Endodermal cell (in vitro differentiated cells): ENCODE measurements around the gene CLEC3B. TPM values are rescaled to one million over a fixed set of nuclear protein-coding genes. Genes with fewer than 3 reads are reported as not detected.

Source experiments
- DNase-seq: peaks from one replicate; pipeline ENCODE4 v3.0.0-alpha.2; 2017
- H3K27ac ChIP-seq: 2 replicates; pipeline ENCODE4 v1.5.1; 2013; ENCODE audit warnings: mild to moderate bottlenecking, low read depth, low read length, moderate library complexity
- H3K27me3 ChIP-seq: 2 replicates; pipeline ENCODE4 v1.6.1; 2013; ENCODE audit warnings: mild to moderate bottlenecking, low read length, moderate library complexity; ENCODE audit not compliant: insufficient read depth, control insufficient read depth, poor library complexity, severe bottlenecking
- H3K36me3 ChIP-seq: 2 replicates; pipeline ENCODE4 v1.7.0; 2013; ENCODE audit warnings: mild to moderate bottlenecking, low read length, moderate library complexity; ENCODE audit not compliant: control insufficient read depth, insufficient read depth
- H3K4me1 ChIP-seq: one replicate; pipeline ENCODE4 v1.7.0; 2013; ENCODE audit warnings: low read length; ENCODE audit not compliant: control insufficient read depth, insufficient read depth
- H3K4me3 ChIP-seq: 2 replicates; pipeline ENCODE4 v1.5.1; 2013; ENCODE audit warnings: mild to moderate bottlenecking, low read length, moderate library complexity
- H3K9ac ChIP-seq: 2 replicates; pipeline ENCODE4 v1.6.1; 2013; ENCODE audit warnings: mild to moderate bottlenecking, low read length, moderate library complexity; ENCODE audit not compliant: poor library complexity, severe bottlenecking; ENCODE audit errors: extremely low read depth
- H3K9me3 ChIP-seq: 2 replicates; pipeline ENCODE4 v1.6.1; 2013; ENCODE audit warnings: mild to moderate bottlenecking, low read length, moderate library complexity; ENCODE audit not compliant: control insufficient read depth
- H3K27ac Mint-ChIP-seq: 2 replicates; pipeline ENCODE4 v1.8.0; 2020; ENCODE audit warnings: mixed read lengths
- H3K27me3 Mint-ChIP-seq: 2 replicates; pipeline ENCODE4 v1.8.0; 2021; ENCODE audit warnings: mild to moderate bottlenecking, mixed read lengths; ENCODE audit not compliant: insufficient read depth
- H3K36me3 Mint-ChIP-seq: 2 replicates; pipeline ENCODE4 v1.8.0; 2020; ENCODE audit warnings: low read depth, mixed read lengths
- H3K4me1 Mint-ChIP-seq: 2 replicates; pipeline ENCODE4 v1.8.0; 2020; ENCODE audit warnings: mixed read lengths
- H3K4me3 Mint-ChIP-seq: 2 replicates; pipeline ENCODE4 v1.8.0; 2020; ENCODE audit warnings: mild to moderate bottlenecking, moderate library complexity, mixed read lengths
- H3K9me3 Mint-ChIP-seq: 2 replicates; pipeline ENCODE4 v1.8.0; 2020; ENCODE audit warnings: mild to moderate bottlenecking, mixed read lengths
- CTCF ChIP-seq: fragments of 200-600 bp; sonication (generic); conservative IDR thresholded peaks from 2 replicates; pipeline ENCODE4 v1.5.0; 2021; ENCODE audit warnings: antibody characterized with exemption, mild to moderate bottlenecking
- WGBS, 2 experiments: methylation state at CpG; one replicate each; pipeline versions ENCODE4 v1.1.5 to v1.1.7; 2013; ENCODE audit warnings: missing lambda C conversion rate in 2 of 2, mixed read lengths in 1 of 2; ENCODE audit not compliant: insufficient coverage in 1 of 2, insufficient read length in 1 of 2; 5-methylcytosine and 5-hydroxymethylcytosine counted together
- total RNA-seq, 2 donors: library from RNA; stranded (reverse); fragmentation: NEBNext Ultra II Directional in 1 of 2; extraction: Animal tissue kit (Norgen Biotek cat#: 25700) in 1 of 2; gene quantifications; 2 replicates in 1 of 2; 3 replicates in 1 of 2; pipeline ENCODE4 v1.2.1, GENCODE V29; 2021

The CLEC3B gene
- total RNA-seq, 2 donors from 2014 or later, result not detected

GRCh38 chr3:45035441-45036301, 9.6 kb downstream of the CLEC3B start:
- Mint-ChIP-seq H3K4me3 (peak overlapping the region; percentile 35), H3K36me3 (no peaks in the 10 kb centered on the region), H3K4me1 (peaks cover 2% of the 10 kb centered on the region), H3K27ac (no peak overlapping the region), H3K9me3 (no peaks in the 10 kb centered on the region), H3K27me3 (peaks cover 76% of the 10 kb centered on the region)
- WGBS, 2 experiments, result 35 to 56% methylated on average over 26 to 64 of the region's 64 CpGs
- no peak overlapping the region for H3K9ac ChIP-seq
- peak; percentile 75 for DNase-seq
- peak; percentile 34 for TF ChIP-seq CTCF
- H3K27me3 ChIP-seq, result peaks cover 70% of the 10 kb centered on the region
- no peaks in the 10 kb centered on the region for H3K4me1 ChIP-seq
- peak overlapping the region; percentile 65 for H3K4me3 ChIP-seq
- no peaks in the 10 kb centered on the region for H3K9me3 ChIP-seq
- no peaks in the 10 kb centered on the region for H3K36me3 ChIP-seq
- H3K27ac ChIP-seq, result no peak overlapping the region

DNA sequence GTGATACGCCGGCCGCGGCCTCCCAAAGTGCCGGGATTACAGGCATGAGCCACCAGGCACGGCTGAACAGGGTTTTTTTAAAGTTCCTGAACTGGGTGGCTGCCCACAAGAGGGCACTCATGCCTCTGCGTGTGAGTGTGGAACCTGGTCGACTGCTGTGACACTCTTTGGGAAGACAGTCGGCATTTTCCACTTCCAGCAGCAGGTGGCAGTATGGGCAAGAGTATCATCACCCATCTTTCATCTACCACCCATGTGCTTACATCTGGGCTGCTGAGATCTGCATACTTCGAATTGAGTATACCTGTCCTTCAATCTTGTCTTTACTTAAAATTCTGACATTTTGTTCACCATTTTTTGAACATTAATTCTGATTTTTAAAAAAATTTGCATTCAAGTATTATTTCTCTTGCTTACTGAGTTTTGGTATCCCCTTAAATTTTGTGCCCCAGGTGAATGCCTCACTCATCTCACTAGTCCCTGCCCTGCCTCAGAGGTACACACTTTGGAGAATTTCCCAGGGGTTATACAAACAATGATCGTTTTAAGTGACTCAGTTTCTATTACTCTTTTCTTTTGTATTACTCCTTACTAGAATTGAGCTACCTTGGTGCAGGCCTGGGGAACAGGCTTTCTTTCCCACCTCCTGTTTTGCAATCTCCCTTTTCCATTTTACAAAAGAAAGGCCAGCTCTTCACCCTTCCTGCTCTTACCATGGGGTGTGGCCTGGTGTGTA, 11.8 kb downstream of the CLEC3B start:
- Mint-ChIP-seq H3K4me3 (no peak overlapping the region), H3K27me3 (peaks cover 61% of the 10 kb centered on the region)

DNA sequence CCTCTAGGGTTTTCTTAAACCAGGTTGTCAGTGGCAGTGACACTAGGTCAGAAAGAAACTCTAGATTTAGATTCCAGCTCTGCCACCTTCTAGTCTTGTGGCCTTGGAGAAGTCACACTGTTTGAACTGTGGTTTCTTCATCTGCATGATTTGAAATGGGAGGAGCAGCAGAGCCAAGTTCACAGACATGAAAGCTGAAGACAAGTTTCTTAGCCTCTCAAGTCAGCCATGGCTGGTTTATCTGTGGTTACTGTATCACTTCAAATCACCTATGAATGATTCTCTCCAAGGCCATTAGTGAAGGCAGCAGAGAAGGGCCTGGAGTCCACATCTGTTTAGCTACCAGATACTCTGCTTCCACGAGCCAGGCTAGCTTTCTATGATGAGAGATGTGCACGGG, 15.6 kb downstream of the CLEC3B start:
- Mint-ChIP-seq H3K36me3 (no peaks in the 10 kb centered on the region), H3K27ac (no peak overlapping the region), H3K27me3 (peaks cover 29% of the 10 kb centered on the region), H3K4me3 (no peak overlapping the region), H3K9me3 (no peaks in the 10 kb centered on the region), H3K4me1 (no peaks in the 10 kb centered on the region)
- H3K27me3 ChIP-seq, result peaks cover 20% of the 10 kb centered on the region
- H3K9ac ChIP-seq, result no peak overlapping the region
- H3K4me3 ChIP-seq, result no peak overlapping the region
- H3K9me3 ChIP-seq, result no peaks in the 10 kb centered on the region
- no peak for DNase-seq
- no peaks in the 10 kb centered on the region for H3K4me1 ChIP-seq
- H3K27ac ChIP-seq, result no peak overlapping the region
- TF ChIP-seq CTCF, result no peak
- H3K36me3 ChIP-seq, result no peaks in the 10 kb centered on the region
- WGBS, 2 experiments, result 88 to 96% methylated on average over 2 of the region's 2 CpGs

More for the DNA sequence above, 11.8 kb downstream of the CLEC3B start:
- peaks cover 58% of the 10 kb centered on the region for H3K27me3 ChIP-seq
- Mint-ChIP-seq H3K9me3 (no peaks in the 10 kb centered on the region), H3K4me1 (peaks cover 2% of the 10 kb centered on the region), H3K27ac (no peak overlapping the region), H3K36me3 (no peaks in the 10 kb centered on the region)
- H3K9me3 ChIP-seq, result no peaks in the 10 kb centered on the region
- no peak overlapping the region for H3K9ac ChIP-seq
- DNase-seq, result peak; percentile 98
- WGBS, 2 experiments, result 6 to 10% methylated on average over 11 of the region's 11 CpGs
- H3K4me3 ChIP-seq, result no peak overlapping the region
- no peaks in the 10 kb centered on the region for H3K4me1 ChIP-seq
- no peaks in the 10 kb centered on the region for H3K36me3 ChIP-seq
- H3K27ac ChIP-seq, result no peak overlapping the region
- TF ChIP-seq CTCF, result peak; percentile 97
